Stomach (tissue), 9 donors: Measurements from ENCODE around the gene NOVA2. TPM values are rescaled to one million over a fixed set of nuclear protein-coding genes. Genes with fewer than 3 reads are reported as not detected.

Experiments
- DNase-seq, 2 donors: peaks; one replicate each; pipeline versions ENCODE4 v3.0.0 to v3.0.0-alpha.2; 2013 to 2019
- H3K27ac ChIP-seq, 5 donors: fragments of 200-600 bp in 4 of 5; sonication (generic) in 4 of 5; one replicate each; pipeline ENCODE4 v1.5.1; 2013 to 2019; ENCODE audit warnings: mild to moderate bottlenecking in 1 of 5, moderate library complexity in 1 of 5
- H3K27me3 ChIP-seq, 3 donors: fragments of 200-600 bp; sonication (generic); one replicate each; pipeline ENCODE4 v1.5.1; 2017 to 2019; ENCODE audit warnings: mixed run types in 1 of 3
- H3K36me3 ChIP-seq, 4 donors: fragments of 200-600 bp; sonication (generic); 1 replicate in 3 of 4; 2 replicates in 1 of 4; pipeline ENCODE4 v1.5.1; 2016 to 2019
- H3K4me1 ChIP-seq, 4 donors: fragments of 200-600 bp; sonication (generic); one replicate each; pipeline ENCODE4 v1.5.1; 2016 to 2019
- H3K4me3 ChIP-seq, 4 donors: fragments of 200-600 bp; sonication (generic) in 3 of 4; one replicate each; pipeline ENCODE4 v1.5.1; 2016 to 2019; ENCODE audit warnings: mild to moderate bottlenecking in 1 of 4
- H3K9me3 ChIP-seq, 4 donors: fragments of 200-600 bp; sonication (generic); one replicate each; pipeline ENCODE4 v1.5.1; 2016 to 2019
- EP300 ChIP-seq: sonication (generic); formaldehyde crosslinking; IDR thresholded peaks from one replicate; pipeline ENCODE4 v1.6.1; 2017; ENCODE audit warnings: antibody characterized with exemption
- POLR2A ChIP-seq, 4 donors: fragments of 450-650 bp; IDR thresholded peaks; one replicate each; pipeline ENCODE4 v1.6.1; 2016; ENCODE audit warnings: antibody characterized with exemption in 4 of 4, control low read depth in 2 of 4, mild to moderate bottlenecking in 1 of 4, moderate library complexity in 1 of 4
- POLR2AphosphoS5 ChIP-seq, 3 donors: sonication (generic); formaldehyde crosslinking; IDR thresholded peaks; one replicate each; pipeline ENCODE4 v1.6.1; 2016; ENCODE audit warnings: antibody characterized with exemption in 3 of 3
- WGBS, 5 donors: extraction: QIAGEN DNeasy Blood & Tissue Kit in 3 of 5; methylation state at CpG; one replicate each; pipeline versions ENCODE4 v1.1.5 to v1.1.7; 2013 to 2018; 5-methylcytosine and 5-hydroxymethylcytosine counted together
- intact Hi-C: fragments of 100-400 bp; cut with DNase I; formaldehyde crosslinking; loops from one replicate; pipeline ENCODE4 v1.15.1; 2023; ENCODE audit warnings: low total_unique reads
- polyA plus RNA-seq, 3 donors: library from polyadenylated mRNA; stranded (reverse); fragments of 200-250 nt; gene quantifications; one replicate each; pipeline ENCODE4 v1.2.3, GENCODE V29; 2013
- total RNA-seq, 5 donors: library from RNA; depleted of rRNA; stranded (reverse); fragments of >200 nt; gene quantifications; one replicate each; pipeline versions ENCODE4 v1.1.0 to v1.2.3, GENCODE V29; 2014 to 2016
- TF ChIP-seq, protein P1 (sequence below), 7 experiments: fragments of 450-650 bp in 4 of 7; fragments of 200-600 bp in 3 of 7; sonication (generic) in 3 of 7; IDR thresholded peaks; one replicate each; pipeline ENCODE4 v1.5.1; 2016 to 2019; ENCODE audit warnings: antibody characterized with exemption in 7 of 7, control low read depth in 2 of 7, mild to moderate bottlenecking in 1 of 7
- donor health status: healthy with polysubstance abuse.
- donor health status: Bipolar disorder and iron deficiency.
- donor health status: healthy.

NOVA2 gene
- total and polyA plus RNA-seq, 8 donors, result 0.38 to 10.7 (median 1.3) TPM; not detected in 2

DNA sequence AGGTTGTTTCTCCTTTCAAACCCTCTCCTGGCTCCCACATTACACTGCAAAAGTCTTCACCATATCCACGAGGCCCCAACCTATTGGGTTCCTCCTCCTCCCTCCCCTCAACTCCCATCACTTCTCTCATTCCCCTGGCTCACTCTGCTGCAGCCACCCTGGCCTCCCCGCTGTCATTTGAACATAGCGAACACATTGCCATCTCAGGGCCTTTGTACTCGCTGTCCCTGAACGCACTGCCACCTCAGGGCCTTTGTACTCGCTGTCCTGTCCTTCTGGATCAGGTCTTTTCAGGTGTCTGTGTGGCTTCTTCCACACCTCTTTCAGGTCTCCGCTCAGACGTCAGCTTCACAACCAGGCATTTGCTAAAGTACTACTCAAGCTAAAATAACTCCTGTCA is 23.3 kb upstream of the NOVA2 start:
- H3K27me3 ChIP-seq, result peaks cover 0 to 27% (median 0%) of the 10 kb centered on the region in 3 donors
- peaks cover 17 to 46% (median 36%) of the 10 kb centered on the region in 4 donors for H3K4me1 ChIP-seq
- H3K36me3 ChIP-seq, result peaks cover 0 to 5% (median 0%) of the 10 kb centered on the region in 4 donors
- H3K4me3 ChIP-seq, result no peak overlapping the region
- no peaks in the 10 kb centered on the region for H3K9me3 ChIP-seq
- no peak for DNase-seq
- no peak for TF ChIP-seq EP300
- TF ChIP-seq POLR2A (IDR thresholded peaks at IDR 0.05), result no peak
- TF ChIP-seq POLR2AphosphoS5 (IDR thresholded peaks at IDR 0.05), result no peak
- TF ChIP-seq, protein P1, sequence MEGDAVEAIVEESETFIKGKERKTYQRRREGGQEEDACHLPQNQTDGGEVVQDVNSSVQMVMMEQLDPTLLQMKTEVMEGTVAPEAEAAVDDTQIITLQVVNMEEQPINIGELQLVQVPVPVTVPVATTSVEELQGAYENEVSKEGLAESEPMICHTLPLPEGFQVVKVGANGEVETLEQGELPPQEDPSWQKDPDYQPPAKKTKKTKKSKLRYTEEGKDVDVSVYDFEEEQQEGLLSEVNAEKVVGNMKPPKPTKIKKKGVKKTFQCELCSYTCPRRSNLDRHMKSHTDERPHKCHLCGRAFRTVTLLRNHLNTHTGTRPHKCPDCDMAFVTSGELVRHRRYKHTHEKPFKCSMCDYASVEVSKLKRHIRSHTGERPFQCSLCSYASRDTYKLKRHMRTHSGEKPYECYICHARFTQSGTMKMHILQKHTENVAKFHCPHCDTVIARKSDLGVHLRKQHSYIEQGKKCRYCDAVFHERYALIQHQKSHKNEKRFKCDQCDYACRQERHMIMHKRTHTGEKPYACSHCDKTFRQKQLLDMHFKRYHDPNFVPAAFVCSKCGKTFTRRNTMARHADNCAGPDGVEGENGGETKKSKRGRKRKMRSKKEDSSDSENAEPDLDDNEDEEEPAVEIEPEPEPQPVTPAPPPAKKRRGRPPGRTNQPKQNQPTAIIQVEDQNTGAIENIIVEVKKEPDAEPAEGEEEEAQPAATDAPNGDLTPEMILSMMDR (IDR thresholded peaks at IDR 0.05), result no peak
- 84 to 89% (median 85%) methylated on average over 8 of the region's 8 CpGs for WGBS, 5 donors
- no peak overlapping the region for H3K27ac ChIP-seq
- intact Hi-C loops, result no loop called here

GRCh38 chr19:45995715-45996385 is 22.2 kb upstream of the NOVA2 start:
- H3K36me3 ChIP-seq, result peaks cover 0 to 5% (median 0%) of the 10 kb centered on the region in 4 donors
- intact Hi-C loops, result no loop called here
- H3K4me1 ChIP-seq, result peaks cover 17 to 43% (median 32%) of the 10 kb centered on the region in 4 donors
- peak overlapping the region; percentile 75 to 88 (median 83) for H3K27ac ChIP-seq
- H3K4me3 ChIP-seq, result peak overlapping the region; percentile 68 to 86 (median 80)
- peaks cover 0 to 23% (median 0%) of the 10 kb centered on the region in 3 donors for H3K27me3 ChIP-seq
- DNase-seq, result peak in 1 of 2 donors; percentile 39
- no peaks in the 10 kb centered on the region for H3K9me3 ChIP-seq
- 11 to 12% (median 12%) methylated on average over 13 of the region's 13 CpGs for WGBS, 5 donors
- TF ChIP-seq POLR2AphosphoS5 (IDR thresholded peaks at IDR 0.05), result no peak
- TF ChIP-seq, protein P1 (IDR thresholded peaks at IDR 0.05), result no peak
- TF ChIP-seq EP300, result no peak
- TF ChIP-seq POLR2A (IDR thresholded peaks at IDR 0.05), result no peak

DNA sequence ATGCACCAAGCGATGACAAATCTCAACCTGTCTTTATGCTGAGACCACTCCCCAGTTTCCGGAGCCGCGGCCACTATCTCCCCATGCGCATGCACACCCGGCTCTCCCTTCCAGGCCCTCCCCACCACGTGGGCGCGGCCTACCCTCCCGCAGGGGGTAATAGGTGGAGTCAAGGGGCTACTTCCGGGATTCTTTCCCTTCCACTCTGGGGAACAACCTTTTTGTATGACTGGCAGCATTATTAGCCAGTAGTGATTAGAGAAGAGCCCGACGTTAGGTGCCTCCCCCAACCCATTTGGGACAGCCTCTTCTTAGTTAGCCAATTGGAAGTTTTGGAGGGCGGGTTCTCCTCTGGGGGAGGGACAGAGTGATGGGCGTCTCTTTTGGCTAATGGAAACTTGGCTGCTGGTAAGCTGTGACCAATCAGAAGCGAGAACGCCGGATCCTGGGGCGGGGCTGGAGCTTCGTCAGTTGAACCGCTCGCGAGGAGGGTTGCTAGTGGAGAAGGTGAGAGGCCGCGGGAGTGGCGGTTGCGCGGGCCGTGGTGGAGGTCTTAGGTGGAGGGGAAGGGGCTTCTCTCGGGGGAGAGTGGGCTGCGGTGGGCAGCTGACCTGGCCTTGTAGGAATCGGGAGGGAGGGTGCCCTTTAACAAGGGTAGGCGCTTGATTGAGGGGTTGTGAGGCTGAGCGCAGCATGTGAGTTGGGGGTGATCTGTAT is 21.5 kb upstream of the NOVA2 start, which contains the start of gene CCDC61:
Gene CCDC61 (plus strand): TSS at position 470 of the 717 bp plus-strand sequence. CDS start 7,552 bp downstream, outside the sequence.
- TF ChIP-seq, protein P1 (IDR thresholded peaks at IDR 0.05), result no peak
- no peak for TF ChIP-seq EP300
- peak; percentile 33 to 85 (median 81) for TF ChIP-seq POLR2AphosphoS5 (IDR thresholded peaks at IDR 0.05)
- TF ChIP-seq POLR2A (IDR thresholded peaks at IDR 0.05), result peak in 2 of 4 donors; percentile 88 to 91
- 0 to 1% (median 0%) methylated on average over 27 to 34 of the region's 34 CpGs for WGBS, 5 donors
- H3K4me3 ChIP-seq, result peak within 1 kb of the TSS; percentile 68 to 86 (median 80)
- H3K36me3 ChIP-seq, result peaks cover 0 to 5% (median 0%) of the 10 kb centered on the region in 4 donors
- peak; percentile 96 to 99 for DNase-seq
- peaks cover 11 to 36% (median 25%) of the 10 kb centered on the region in 4 donors for H3K4me1 ChIP-seq
- no peaks in the 10 kb centered on the region for H3K9me3 ChIP-seq
- peaks cover 0 to 18% (median 0%) of the 10 kb centered on the region in 3 donors for H3K27me3 ChIP-seq
- intact Hi-C loops, result no loop called here
- H3K27ac ChIP-seq, result peak within 1 kb of the TSS; percentile 75 to 88 (median 83)

GRCh38 chr19:45994456-45994997 is 20.9 kb upstream of the NOVA2 start:
- TF ChIP-seq POLR2A (IDR thresholded peaks at IDR 0.05) (no peak), EP300 (no peak), POLR2AphosphoS5 (IDR thresholded peaks at IDR 0.05) (no peak)
- TF ChIP-seq, protein P1 (IDR thresholded peaks at IDR 0.05), result no peak
- Histone ChIP-seq H3K4me1 (peaks cover 5 to 30% (median 19%) of the 10 kb centered on the region in 4 donors), H3K9me3 (no peaks in the 10 kb centered on the region), H3K27me3 (peaks cover 0 to 18% (median 4%) of the 10 kb centered on the region in 3 donors), H3K27ac (peak overlapping the region in 2 of 5 donors; percentile 17), H3K36me3 (peaks cover 0 to 5% (median 0%) of the 10 kb centered on the region in 4 donors), H3K4me3 (peak overlapping the region; percentile 46 to 86 (median 80))
- intact Hi-C loops, result no loop called here
- 5 to 7% (median 6%) methylated on average over 8 of the region's 8 CpGs for WGBS, 5 donors
- DNase-seq, result no peak
